GM23248 (cell line): Measurements from ENCODE around the gene SCD5. TPM values are rescaled to one million over a fixed set of nuclear protein-coding genes. Genes with fewer than 3 reads are reported as not detected.
A peak's percentile ranks its signal among the peaks of the same experiment; 100 is the strongest.

Experiments
- DNase-seq: peaks from one replicate; pipeline ENCODE4 v3.0.0-alpha.2; 2015
- H2AFZ ChIP-seq: fragments of 200-600 bp; sonication (generic); 2 replicates; pipeline ENCODE4 v1.6.1; 2016; ENCODE audit warnings: antibody characterized with exemption
- H3F3A ChIP-seq: fragments of 200-600 bp; sonication (generic); 2 replicates; pipeline ENCODE4 v1.6.1; 2016; ENCODE audit warnings: mild to moderate bottlenecking, antibody characterized with exemption, mixed run types; ENCODE audit not compliant: insufficient read depth
- H3K27ac ChIP-seq: fragments of 200-600 bp; sonication (generic); 2 replicates; pipeline ENCODE4 v1.5.1; 2016; ENCODE audit warnings: mild to moderate bottlenecking
- H3K27me3 ChIP-seq: fragments of 200-600 bp; sonication (generic); replicated peaks from 2 replicates; pipeline ENCODE4 v1.6.1; 2016; ENCODE audit warnings: mild to moderate bottlenecking; ENCODE audit not compliant: insufficient read depth
- H3K36me3 ChIP-seq: fragments of 200-600 bp; sonication (generic); 2 replicates; pipeline ENCODE4 v1.6.1; 2016; ENCODE audit warnings: low read depth, mild to moderate bottlenecking
- H3K4me1 ChIP-seq: fragments of 200-600 bp; sonication (generic); 2 replicates; pipeline ENCODE4 v1.6.1; 2016; ENCODE audit warnings: mild to moderate bottlenecking; ENCODE audit not compliant: insufficient read depth
- H3K4me2 ChIP-seq: fragments of 200-600 bp; sonication (generic); one replicate; pipeline ENCODE4 v1.6.1; 2016; ENCODE audit warnings: mild to moderate bottlenecking; ENCODE audit not compliant: unreplicated experiment
- H3K4me3 ChIP-seq: fragments of 200-600 bp; sonication (generic); 2 replicates; pipeline ENCODE4 v1.5.1; 2016; ENCODE audit warnings: mild to moderate bottlenecking
- H3K79me2 ChIP-seq: fragments of 200-600 bp; sonication (generic); 2 replicates; pipeline ENCODE4 v1.6.1; 2016; ENCODE audit warnings: mild to moderate bottlenecking; ENCODE audit not compliant: insufficient read depth
- H3K9ac ChIP-seq: fragments of 200-600 bp; sonication (generic); 2 replicates; pipeline ENCODE4 v1.6.1; 2016; ENCODE audit warnings: mild to moderate bottlenecking
- H3K9me2 ChIP-seq: fragments of 200-600 bp; sonication (generic); 2 replicates; pipeline ENCODE4 v1.6.1; 2016; ENCODE audit warnings: mixed run types, mild to moderate bottlenecking, moderate library complexity; ENCODE audit not compliant: insufficient read depth
- H3K9me3 ChIP-seq: fragments of 200-600 bp; sonication (generic); one replicate; pipeline ENCODE4 v1.6.1; 2017; ENCODE audit warnings: low read depth
- H4K20me1 ChIP-seq: fragments of 200-600 bp; sonication (generic); 2 replicates; pipeline ENCODE4 v1.6.0; 2016; ENCODE audit not compliant: insufficient read depth
- EZH2 ChIP-seq: fragments of 200-600 bp; sonication (generic); IDR thresholded peaks from 2 replicates; pipeline ENCODE4 v1.6.1; 2018; ENCODE audit warnings: antibody characterized with exemption, mild to moderate bottlenecking; ENCODE audit not compliant: insufficient read depth, poor library complexity, severe bottlenecking
- EZH2phosphoT487 ChIP-seq: fragments of 200-600 bp; sonication (generic); IDR thresholded peaks from 2 replicates; pipeline ENCODE4 v1.6.1; 2018; ENCODE audit warnings: antibody characterized with exemption, moderate library complexity, mild to moderate bottlenecking, low read depth; ENCODE audit not compliant: insufficient read depth
- WGBS, 2 experiments: methylation state at CpG; one replicate each; pipeline ENCODE4 v1.1.6; 2015 to 2017; ENCODE audit warnings: low lambda C conversion rate in 2 of 2, low coverage in 1 of 2; ENCODE audit errors: missing lambda C conversion rate in 2 of 2; 5-methylcytosine and 5-hydroxymethylcytosine counted together
- in situ Hi-C: fragments of 300-500 bp; cut with MboI; formaldehyde crosslinking; loops from 2 replicates; pipeline ENCODE4 v1.15.0; 2020
- polyA plus RNA-seq: library from polyadenylated mRNA; unstranded; fragments of >200 nt; fragmentation: Nextera tagmentation; extraction: Ambion mirVana; gene quantifications from 2 replicates; pipeline ENCODE4 v1.2.1, GENCODE V29; 2016
- total RNA-seq: library from RNA; depleted of rRNA; stranded (reverse); fragments of >200 nt; shearing (Covaris generic); gene quantifications from 2 replicates; pipeline ENCODE4 v1.2.3, GENCODE V29; 2014

Gene SCD5
- total and polyA plus RNA-seq, 2 experiments from 2014 or later: 12.5 to 39.8 TPM

- Histone ChIP-seq H3K79me2 (peaks cover 78% of the 10 kb centered on the region), H3F3A (peaks cover 38% of the 10 kb centered on the region), H3K27me3 (no peaks in the 10 kb centered on the region), H3K9me2 (no peaks in the 10 kb centered on the region), H3K4me1 (peaks cover 33% of the 10 kb centered on the region), H3K9me3 (no peaks in the 10 kb centered on the region), H3K27ac (no peak overlapping the region), H3K36me3 (no peaks in the 10 kb centered on the region), H3K4me3 (no peak overlapping the region), H3K9ac (no peak overlapping the region), H2AFZ (no peak overlapping the region), H4K20me1 (no peaks in the 10 kb centered on the region), H3K4me2 (no peak overlapping the region)
- DNase-seq: no peak
- in situ Hi-C loops: no loop called here
- WGBS, 2 experiments: 82 to 87% methylated on average over 8 of the region's 8 CpGs
- TF ChIP-seq EZH2phosphoT487 (no peak), EZH2 (no peak)
Observed at GRCh38 chr4:82790060-82790660, 8.4 kb downstream of the SCD5 start.

- WGBS, 2 experiments: 78 to 91% methylated on average over 7 of the region's 7 CpGs
- H2AFZ ChIP-seq: no peak overlapping the region
- H3K36me3 ChIP-seq: no peaks in the 10 kb centered on the region
- H3K79me2 ChIP-seq: peaks cover 73% of the 10 kb centered on the region
- H3K9ac ChIP-seq: no peak overlapping the region
- TF ChIP-seq EZH2 (no peak), EZH2phosphoT487 (no peak)
- H3K9me3 ChIP-seq: no peaks in the 10 kb centered on the region
- no peak overlapping the region for H3K27ac ChIP-seq
- no peak overlapping the region for H3K4me2 ChIP-seq
- in situ Hi-C loops: no loop called here
- H3K9me2 ChIP-seq: no peaks in the 10 kb centered on the region
- H3K4me3 ChIP-seq: no peak overlapping the region
- H4K20me1 ChIP-seq: no peaks in the 10 kb centered on the region
- H3K4me1 ChIP-seq: peaks cover 42% of the 10 kb centered on the region
- H3K27me3 ChIP-seq: no peaks in the 10 kb centered on the region
- peaks cover 47% of the 10 kb centered on the region for H3F3A ChIP-seq
- DNase-seq: no peak
Observed at GRCh38 chr4:82789025-82789776, 9.4 kb downstream of the SCD5 start.

GRCh38 chr4:82787342-82787741 lies 11.3 kb downstream of the SCD5 start:
- Histone ChIP-seq H3K9me2 (no peaks in the 10 kb centered on the region), H3K4me3 (no peak overlapping the region), H2AFZ (no peak overlapping the region), H3K9ac (no peak overlapping the region), H3K36me3 (no peaks in the 10 kb centered on the region), H3K9me3 (no peaks in the 10 kb centered on the region), H3F3A (peaks cover 36% of the 10 kb centered on the region), H3K27me3 (no peaks in the 10 kb centered on the region), H4K20me1 (no peaks in the 10 kb centered on the region), H3K4me1 (peaks cover 30% of the 10 kb centered on the region), H3K27ac (peak overlapping the region; percentile 4; the same call in 1 of the 2 replicates), H3K79me2 (peaks cover 79% of the 10 kb centered on the region), H3K4me2 (no peak overlapping the region)
- WGBS, 2 experiments: 54 to 62% methylated on average over 4 of the region's 4 CpGs
- no peak for TF ChIP-seq EZH2phosphoT487
- TF ChIP-seq EZH2: no peak
- in situ Hi-C loops: no loop called here
- peak; percentile 59 for DNase-seq

GRCh38 chr4:82786828-82787227 lies 11.8 kb downstream of the SCD5 start:
- peaks cover 79% of the 10 kb centered on the region for H3K79me2 ChIP-seq
- TF ChIP-seq EZH2phosphoT487: no peak
- no peak for TF ChIP-seq EZH2
- peaks cover 31% of the 10 kb centered on the region for H3F3A ChIP-seq
- H3K9me3 ChIP-seq: no peaks in the 10 kb centered on the region
- no peaks in the 10 kb centered on the region for H4K20me1 ChIP-seq
- H2AFZ ChIP-seq: no peak overlapping the region
- H3K4me1 ChIP-seq: peaks cover 29% of the 10 kb centered on the region
- no peak overlapping the region for H3K4me2 ChIP-seq
- H3K36me3 ChIP-seq: no peaks in the 10 kb centered on the region
- peak overlapping the region; percentile 4; the same call in 1 of the 2 replicates for H3K27ac ChIP-seq
- H3K9me2 ChIP-seq: no peaks in the 10 kb centered on the region
- WGBS, 2 experiments: 78 to 86% methylated on average over 4 of the region's 4 CpGs
- in situ Hi-C loops: no loop called here
- no peak overlapping the region for H3K4me3 ChIP-seq
- DNase-seq: no peak
- no peak overlapping the region for H3K9ac ChIP-seq
- H3K27me3 ChIP-seq: no peaks in the 10 kb centered on the region
